T-helper 22 cell (primary cell): ENCODE results near the gene NKTR.
"Not testable (repeated sequence)": the region's sequence is repeated elsewhere in the genome, so short reads cannot be mapped to it uniquely, and the experiment has no call there.

Experiments used
- DNase-seq: peaks from one replicate; pipeline ENCODE4 v3.0.0-alpha.2; 2020; ENCODE audit warnings: low read depth

The NKTR gene

DNA sequence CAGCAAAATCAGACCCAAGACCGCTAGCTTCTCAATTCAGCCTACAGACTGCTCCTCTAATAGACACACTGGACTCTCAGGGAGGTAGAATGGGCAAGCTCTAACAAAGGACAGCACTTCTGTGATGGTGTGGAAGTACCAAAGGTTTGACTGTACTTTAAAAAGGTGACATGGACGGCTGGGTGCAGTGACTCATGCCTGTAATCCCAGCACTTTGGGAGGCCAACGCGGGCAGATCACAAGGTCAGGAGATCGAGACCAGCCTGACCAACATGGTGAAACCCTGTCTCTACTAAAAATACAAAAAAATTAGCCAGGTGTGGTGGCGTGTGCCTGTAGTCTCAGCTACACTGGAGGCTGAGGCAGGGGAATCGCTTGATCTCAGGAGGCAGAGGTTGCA lies 3.4 kb upstream of the NKTR start:
- DNase-seq, result not testable (repeated sequence)

- no peak for DNase-seq
Observed at GRCh38 chr3:42600958-42601675, 631 bp downstream of the NKTR start.

DNA sequence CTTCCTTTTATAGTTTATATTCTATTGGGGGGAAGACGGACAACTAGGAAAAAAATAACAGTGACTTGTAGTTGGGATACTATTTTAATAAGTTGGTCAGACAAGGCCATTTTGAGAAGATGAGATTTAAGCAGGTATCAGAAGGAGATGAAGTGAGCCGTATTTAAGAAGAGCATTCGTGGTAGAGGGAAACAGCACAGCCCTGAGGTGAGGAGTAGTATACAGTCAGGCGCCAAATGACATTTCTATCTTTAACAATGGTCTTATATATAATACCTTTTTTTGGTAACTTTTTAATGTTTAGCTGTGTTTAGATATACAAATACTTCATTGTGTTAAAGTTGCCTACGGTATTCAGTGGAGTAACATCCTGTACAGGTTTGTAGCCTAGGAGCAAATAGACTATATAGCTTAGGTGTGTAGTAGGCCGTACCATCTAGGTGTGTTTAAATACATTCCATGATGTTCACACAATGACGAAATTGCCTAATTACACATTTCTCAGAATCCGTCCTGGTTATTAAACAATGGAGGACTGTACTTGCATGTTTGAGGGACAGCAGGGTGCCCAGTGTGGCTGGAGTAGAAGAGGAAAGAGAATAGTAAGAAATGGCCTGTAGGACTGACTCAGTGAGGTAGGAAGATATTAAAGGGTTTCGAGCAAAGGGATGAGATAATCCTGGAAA lies 1.6 kb downstream of the NKTR start:
- DNase-seq, result no peak

- DNase-seq, result no peak
Observed at GRCh38 chr3:42602961-42603360, 2.5 kb downstream of the NKTR start.

- DNase-seq, result no peak
Observed at GRCh38 chr3:42605546-42606173, 5.2 kb downstream of the NKTR start.

- DNase-seq, result no peak
Observed at GRCh38 chr3:42608581-42608980, 8.1 kb downstream of the NKTR start.

- DNase-seq, result no peak
Observed at GRCh38 chr3:42610976-42611375, 10.5 kb downstream of the NKTR start.

DNA sequence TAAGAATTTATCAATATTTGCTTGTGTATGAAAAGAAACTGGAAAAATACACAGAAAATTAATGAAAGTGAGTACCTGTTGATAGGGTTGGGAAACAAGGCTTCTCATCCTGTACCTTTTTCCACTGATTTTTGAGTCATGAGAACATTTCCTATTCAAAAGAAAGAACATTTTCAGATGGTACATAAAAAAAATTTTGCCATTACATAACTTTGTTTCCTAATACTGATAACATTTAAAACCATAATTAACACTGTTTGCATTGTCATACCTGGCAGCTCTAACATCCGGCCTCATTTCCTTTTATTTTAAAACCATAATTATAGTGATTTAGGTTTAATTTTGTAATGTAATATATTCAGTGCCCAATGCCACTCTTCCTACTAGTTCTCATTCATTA lies 11.7 kb downstream of the NKTR start:
- DNase-seq, result no peak

GRCh38 chr3:42612928-42613327 lies 12.4 kb downstream of the NKTR start:
- DNase-seq, result no peak

DNA sequence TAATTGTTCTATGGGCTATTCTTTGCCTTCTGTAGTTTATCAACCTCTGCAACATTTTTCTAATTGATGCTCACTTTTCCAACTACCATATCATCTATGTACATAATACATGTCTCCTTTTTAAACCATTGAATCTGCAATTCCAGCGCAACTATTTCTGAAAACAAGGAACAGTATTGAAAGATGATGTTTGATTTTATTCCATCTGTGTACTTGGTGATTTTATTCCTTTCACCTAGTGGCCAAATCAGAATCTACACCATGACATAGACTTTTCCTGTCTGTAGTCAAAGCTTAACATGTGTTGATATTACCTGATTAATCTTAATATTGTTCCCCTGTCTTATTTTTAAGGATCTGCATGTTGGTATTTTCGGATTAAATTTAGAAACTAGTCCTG lies 13.0 kb downstream of the NKTR start:
- no peak for DNase-seq

GRCh38 chr3:42631620-42632019 lies 31.1 kb downstream of the NKTR start:
- DNase-seq, result no peak

- no peak for DNase-seq
Observed at GRCh38 chr3:42632146-42632545, 31.7 kb downstream of the NKTR start.

DNA sequence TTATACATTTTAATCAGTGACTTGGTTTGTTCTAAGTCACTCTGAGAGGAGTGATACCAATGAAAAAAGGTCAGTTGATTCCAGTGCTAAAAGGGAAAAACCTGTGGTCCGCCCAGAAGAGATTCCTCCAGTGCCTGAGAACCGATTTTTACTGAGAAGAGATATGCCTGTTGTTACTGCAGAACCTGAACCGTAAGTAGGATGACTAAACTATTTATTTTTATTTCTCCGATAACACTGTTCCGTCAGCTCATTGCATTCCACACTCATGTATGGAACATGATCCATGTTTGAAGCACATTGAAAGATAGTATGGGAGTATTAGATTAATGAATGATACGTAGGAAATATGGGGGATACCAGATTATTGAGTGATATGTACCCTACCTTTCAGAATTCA lies 33.1 kb downstream of the NKTR start:
- DNase-seq, result no peak

DNA sequence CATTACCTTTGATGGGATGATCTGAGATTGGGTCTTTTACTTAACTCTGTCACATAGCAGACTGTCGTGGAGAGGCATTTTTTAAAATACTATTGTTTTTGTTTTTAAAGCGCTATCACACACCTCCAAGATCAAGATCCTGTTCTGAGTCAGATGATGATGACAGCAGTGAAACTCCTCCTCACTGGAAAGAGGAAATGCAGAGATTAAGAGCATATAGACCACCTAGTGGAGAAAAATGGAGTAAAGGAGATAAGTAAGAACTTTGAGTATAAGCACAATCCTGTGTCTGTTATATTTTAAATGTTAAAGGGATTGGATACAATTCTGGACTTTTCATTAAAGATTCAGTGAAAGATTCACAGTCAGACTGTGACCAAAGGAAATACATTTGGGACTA lies 34.6 kb downstream of the NKTR start:
- DNase-seq, result no peak

DNA sequence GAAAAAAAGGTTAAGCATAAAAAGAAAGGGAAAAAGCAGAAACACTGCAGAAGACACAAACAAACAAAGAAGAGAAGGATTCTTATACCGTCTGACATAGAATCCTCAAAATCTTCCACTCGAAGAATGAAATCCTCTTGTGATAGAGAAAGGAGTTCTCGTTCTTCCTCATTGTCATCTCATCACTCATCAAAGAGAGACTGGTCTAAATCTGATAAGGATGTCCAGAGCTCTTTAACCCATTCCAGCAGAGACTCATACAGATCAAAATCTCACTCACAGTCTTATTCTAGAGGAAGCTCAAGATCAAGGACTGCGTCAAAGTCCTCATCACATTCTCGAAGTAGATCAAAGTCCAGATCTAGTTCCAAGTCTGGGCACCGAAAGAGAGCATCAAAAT lies 36.5 kb downstream of the NKTR start:
- no peak for DNase-seq

GRCh38 chr3:42638339-42638842 lies 37.9 kb downstream of the NKTR start:
- DNase-seq, result no peak

DNA sequence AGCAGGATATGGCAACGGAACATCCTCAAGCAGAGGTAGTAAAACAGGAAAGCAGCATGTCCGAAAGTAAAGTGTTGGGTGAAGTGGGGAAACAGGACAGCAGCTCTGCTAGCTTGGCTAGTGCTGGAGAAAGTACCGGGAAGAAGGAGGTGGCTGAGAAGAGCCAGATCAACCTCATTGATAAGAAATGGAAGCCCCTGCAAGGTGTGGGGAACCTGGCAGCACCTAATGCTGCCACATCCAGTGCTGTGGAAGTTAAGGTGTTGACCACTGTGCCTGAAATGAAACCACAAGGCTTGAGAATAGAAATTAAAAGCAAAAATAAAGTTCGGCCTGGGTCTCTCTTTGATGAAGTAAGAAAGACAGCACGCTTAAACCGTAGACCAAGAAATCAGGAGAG lies 38.7 kb downstream of the NKTR start:
- DNase-seq, result no peak

- no peak for DNase-seq
Observed at GRCh38 chr3:42640129-42640528, 39.6 kb downstream of the NKTR start.

- DNase-seq, result no peak
Observed at GRCh38 chr3:42640771-42641370, 40.4 kb downstream of the NKTR start.

GRCh38 chr3:42647821-42648459 lies 47.5 kb downstream of the NKTR start:
- no peak for DNase-seq

- no peak for DNase-seq
Observed at GRCh38 chr3:42649006-42649405, 48.5 kb downstream of the NKTR start.

DNA sequence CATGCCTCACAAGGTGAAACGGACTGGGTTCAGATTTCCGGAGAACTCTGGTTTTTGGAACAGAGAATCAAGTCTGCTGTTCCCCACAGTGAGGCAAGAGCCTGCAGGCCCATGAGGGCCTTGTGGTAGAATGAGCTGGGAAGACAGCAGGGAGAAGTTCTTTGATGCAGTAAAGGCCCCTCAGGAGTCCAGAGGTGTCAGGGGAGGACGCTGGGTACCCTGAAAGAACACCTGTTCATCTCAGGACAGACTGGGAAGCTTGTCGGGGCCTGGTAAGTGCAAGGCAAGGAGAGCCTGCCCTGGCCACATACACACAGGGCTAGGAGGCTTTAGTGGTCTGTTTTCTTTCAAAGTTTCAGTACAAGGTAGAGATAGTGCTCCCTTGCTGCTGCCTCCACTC lies 49.3 kb downstream of the NKTR start:
- DNase-seq, result no peak
